ENCODE measurements around the gene NDRG4. TPM values are rescaled to one million over a fixed set of nuclear protein-coding genes. Genes with fewer than 3 reads are reported as not detected.

NDRG4 gene
- total and polyA plus RNA-seq, 8 donors: 1.9 to 48.7 (median 12.0) TPM

DNA sequence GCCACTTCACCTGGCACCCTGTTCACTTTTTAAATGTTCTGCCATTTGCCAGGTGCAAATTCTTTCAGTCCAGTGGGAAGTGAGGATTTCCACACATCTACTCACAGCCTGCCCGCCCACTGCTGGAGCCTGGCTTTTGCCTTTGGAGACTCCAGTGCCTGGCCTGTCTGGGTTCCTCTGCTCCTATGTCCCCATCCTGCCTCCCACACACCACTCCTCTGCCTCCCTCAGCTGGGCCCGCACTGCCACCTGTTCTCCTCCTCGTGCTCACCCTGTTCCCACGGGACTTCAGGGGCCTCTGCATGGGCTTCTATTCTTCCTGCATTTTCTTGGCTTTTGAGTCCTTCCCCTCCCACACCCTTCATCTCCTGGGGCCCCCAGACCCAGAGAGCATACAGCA, 7.9 kb upstream of the NDRG4 start:
- 52 to 65% (median 54%) methylated on average over 4 of the region's 4 CpGs for WGBS, 5 donors
- H3K9me3 ChIP-seq: no peaks in the 10 kb centered on the region
- no peak overlapping the region for H3K27ac ChIP-seq
- peaks cover 0 to 14% (median 8%) of the 10 kb centered on the region in 4 donors for H3K4me1 ChIP-seq
- intact Hi-C loops (cut with DNase I; ENCODE audit: low total_unique reads): no loop called here
- TF ChIP-seq EP300 (IDR thresholded peaks at IDR 0.05) (no peak), POLR2AphosphoS5 (IDR thresholded peaks at IDR 0.05) (no peak), CTCF (IDR thresholded peaks at IDR 0.05) (no peak), POLR2A (IDR thresholded peaks at IDR 0.05) (no peak)
- DNase-seq: no peak
- H3K27me3 ChIP-seq: peaks cover 0 to 21% (median 0%) of the 10 kb centered on the region in 3 donors
- H3K36me3 ChIP-seq: no peaks in the 10 kb centered on the region
- H3K4me3 ChIP-seq: no peak overlapping the region

- no peaks in the 10 kb centered on the region for H3K36me3 ChIP-seq
- peaks cover 0 to 21% (median 0%) of the 10 kb centered on the region in 3 donors for H3K27me3 ChIP-seq
- WGBS, 5 donors: 27 to 57% (median 46%) methylated on average over 5 of the region's 5 CpGs
- TF ChIP-seq POLR2AphosphoS5 (IDR thresholded peaks at IDR 0.05) (no peak), EP300 (IDR thresholded peaks at IDR 0.05) (no peak), CTCF (IDR thresholded peaks at IDR 0.05) (no peak), POLR2A (IDR thresholded peaks at IDR 0.05) (no peak)
- no peak overlapping the region for H3K27ac ChIP-seq
- DNase-seq: no peak
- H3K9me3 ChIP-seq: no peaks in the 10 kb centered on the region
- intact Hi-C loops (cut with DNase I; ENCODE audit: low total_unique reads): no loop called here
- peaks cover 0 to 9% (median 4%) of the 10 kb centered on the region in 4 donors for H3K4me1 ChIP-seq
- no peak overlapping the region for H3K4me3 ChIP-seq
Measured at GRCh38 chr16:58492735-58493134, 7.2 kb upstream of the NDRG4 start.

DNA sequence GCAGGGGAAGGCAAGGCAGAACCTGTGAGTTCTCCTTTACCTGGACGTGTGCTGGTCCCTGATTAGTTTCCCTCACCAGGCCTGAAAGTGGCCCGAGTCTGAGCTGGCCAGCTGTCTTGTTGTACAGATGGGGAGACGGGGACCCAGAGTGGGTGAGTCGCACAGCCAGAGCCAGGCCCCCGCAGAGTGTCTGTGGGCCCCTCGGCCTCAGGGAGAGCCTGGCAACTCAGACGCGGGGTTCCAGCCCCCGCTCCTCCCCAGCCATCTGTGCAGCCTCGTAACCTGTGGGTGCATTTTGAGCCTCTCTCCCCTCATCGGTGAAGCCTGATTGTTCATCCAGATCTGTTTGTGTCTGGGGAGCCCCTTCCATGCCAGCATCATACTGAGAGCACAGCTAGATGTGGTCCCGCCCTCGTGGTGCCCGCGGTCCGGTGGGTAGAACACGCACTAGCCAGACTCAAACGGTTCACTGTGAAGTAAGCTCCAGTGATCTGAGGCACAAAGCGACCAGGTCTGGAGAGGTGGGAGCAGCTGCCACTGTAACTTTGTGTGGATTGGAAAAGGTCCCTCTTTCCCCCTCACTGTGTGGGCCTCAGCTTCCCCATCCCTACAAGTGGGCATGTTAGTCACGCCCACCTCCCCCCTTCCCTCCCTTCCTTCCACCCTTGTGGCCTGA, 6.0 kb upstream of the NDRG4 start:
- TF ChIP-seq EP300 (IDR thresholded peaks at IDR 0.05): no peak
- TF ChIP-seq POLR2A (IDR thresholded peaks at IDR 0.05): no peak
- no peak for TF ChIP-seq CTCF (IDR thresholded peaks at IDR 0.05)
- no peak overlapping the region for H3K27ac ChIP-seq
- intact Hi-C loops (cut with DNase I; ENCODE audit: low total_unique reads): no loop called here
- H3K9me3 ChIP-seq: no peaks in the 10 kb centered on the region
- no peaks in the 10 kb centered on the region for H3K36me3 ChIP-seq
- peaks cover 0 to 21% (median 0%) of the 10 kb centered on the region in 3 donors for H3K27me3 ChIP-seq
- peaks cover 0 to 7% (median 2%) of the 10 kb centered on the region in 4 donors for H3K4me1 ChIP-seq
- WGBS, 5 donors: 72 to 83% (median 77%) methylated on average over 15 to 20 of the region's 20 CpGs
- H3K4me3 ChIP-seq: no peak overlapping the region
- DNase-seq: no peak

DNA sequence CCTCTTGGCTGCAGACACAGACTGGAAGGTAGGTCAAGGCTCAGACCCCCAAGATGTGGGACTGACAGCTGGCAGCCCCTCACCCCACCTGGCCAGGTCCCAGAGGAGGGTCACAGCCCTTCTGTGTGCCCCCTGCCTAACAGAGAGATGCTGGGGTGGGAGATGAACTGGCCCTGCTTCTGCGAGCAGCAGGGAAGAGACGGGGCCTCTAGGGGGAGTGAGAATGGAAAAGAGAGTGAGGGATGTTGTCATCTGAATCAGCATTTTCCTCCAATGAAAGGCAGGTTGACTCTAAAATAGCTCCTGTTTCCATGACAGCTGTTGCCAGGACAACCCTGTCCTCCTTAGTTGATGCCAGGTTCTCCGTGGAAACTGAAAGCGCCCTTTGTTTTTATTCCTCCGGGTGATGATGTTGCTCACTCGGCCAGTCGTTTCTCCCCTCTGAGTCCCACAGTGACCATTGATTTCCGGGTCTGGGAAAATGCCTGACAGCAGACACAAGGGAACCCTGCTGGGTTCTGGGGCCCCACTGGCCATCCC, 4.9 kb upstream of the NDRG4 start:
- Histone ChIP-seq H3K4me1 (peaks cover 2 to 13% (median 6%) of the 10 kb centered on the region in 4 donors), H3K4me3 (no peak overlapping the region), H3K27me3 (peaks cover 0 to 31% (median 5%) of the 10 kb centered on the region in 3 donors), H3K9me3 (no peaks in the 10 kb centered on the region), H3K36me3 (no peaks in the 10 kb centered on the region), H3K27ac (peak overlapping the region in 4 of 5 donors; percentile 38 to 64 (median 54))
- intact Hi-C loops (cut with DNase I; ENCODE audit: low total_unique reads): no loop called here
- 1 to 7% (median 3%) methylated on average over 8 of the region's 8 CpGs for WGBS, 5 donors
- TF ChIP-seq CTCF (IDR thresholded peaks at IDR 0.05) (peak in 3 of 7 experiments; percentile 11 to 22 (median 20)), POLR2A (IDR thresholded peaks at IDR 0.05) (no peak)
- peak; percentile 57 to 96 for DNase-seq

Data from stomach (tissue), 9 donors.